ENCODE data around the gene G3BP1.
"Not testable (repeated sequence)": the region's sequence is repeated elsewhere in the genome, so short reads cannot be mapped to it uniquely, and the experiment has no call there.

Gene G3BP1

GRCh38 chr5:151819830-151820229 lies 48.1 kb downstream of the G3BP1 start:
- DNase-seq (ENCODE audit: low read depth): no peak
- TF ChIP-seq CTCF (IDR thresholded peaks at IDR 0.05; ENCODE audit: low read length, missing control alignments): no peak
- no peak overlapping the region for H3K4me3 ChIP-seq (replicated peaks; ENCODE audit: low read depth, low read length)

- H3K4me3 ChIP-seq (replicated peaks; ENCODE audit: low read depth, low read length): no peak overlapping the region
- TF ChIP-seq CTCF (IDR thresholded peaks at IDR 0.05; ENCODE audit: low read length, missing control alignments): no peak
Measured at GRCh38 chr5:151820271-151820670, 48.5 kb downstream of the G3BP1 start.

GRCh38 chr5:151820903-151821302 lies 49.1 kb downstream of the G3BP1 start:
- TF ChIP-seq CTCF (IDR thresholded peaks at IDR 0.05; ENCODE audit: low read length, missing control alignments): no peak
- no peak for DNase-seq (ENCODE audit: low read depth)
- H3K4me3 ChIP-seq (replicated peaks; ENCODE audit: low read depth, low read length): no peak overlapping the region

More at GRCh38 chr5:151820271-151820670, 48.5 kb downstream of the G3BP1 start:
- DNase-seq (ENCODE audit: low read depth): no peak

GRCh38 chr5:151822141-151822540 lies 50.4 kb downstream of the G3BP1 start:
- no peak for DNase-seq (ENCODE audit: low read depth)
- H3K4me3 ChIP-seq (replicated peaks; ENCODE audit: low read depth, low read length): no peak overlapping the region
- no peak for TF ChIP-seq CTCF (IDR thresholded peaks at IDR 0.05; ENCODE audit: low read length, missing control alignments)

GRCh38 chr5:151825445-151825844 lies 53.7 kb downstream of the G3BP1 start:
- H3K4me3 ChIP-seq (replicated peaks; ENCODE audit: low read depth, low read length): no peak overlapping the region
- DNase-seq (ENCODE audit: low read depth): peak; percentile 81
- peak; percentile 92 for TF ChIP-seq CTCF (IDR thresholded peaks at IDR 0.05; ENCODE audit: low read length, missing control alignments)

GRCh38 chr5:151829370-151829769 lies 57.6 kb downstream of the G3BP1 start:
- DNase-seq (ENCODE audit: low read depth): no peak
- H3K4me3 ChIP-seq (replicated peaks; ENCODE audit: low read depth, low read length): no peak overlapping the region
- no peak for TF ChIP-seq CTCF (IDR thresholded peaks at IDR 0.05; ENCODE audit: low read length, missing control alignments)

- not testable (repeated sequence) for DNase-seq (ENCODE audit: low read depth)
Measured at GRCh38 chr5:151832843-151833242, 61.1 kb downstream of the G3BP1 start.

More at GRCh38 chr5:151832843-151833242, 61.1 kb downstream of the G3BP1 start:
- not testable (repeated sequence) for H3K4me3 ChIP-seq (replicated peaks; ENCODE audit: low read depth, low read length)

Data from fibroblast of pulmonary artery (primary cell).